CD4-positive, alpha-beta T cell treated with Interleukin-10 for 1 hour (primary cell): Measurements from ENCODE around the gene NLRP6.
"Not testable (repeated sequence)": the region's sequence is repeated elsewhere in the genome, so short reads cannot be mapped to it uniquely, and the experiment has no call there.

Source experiments
- DNase-seq: peaks from one replicate; pipeline ENCODE4 v3.0.0-alpha.2; 2020

NLRP6 gene

DNA sequence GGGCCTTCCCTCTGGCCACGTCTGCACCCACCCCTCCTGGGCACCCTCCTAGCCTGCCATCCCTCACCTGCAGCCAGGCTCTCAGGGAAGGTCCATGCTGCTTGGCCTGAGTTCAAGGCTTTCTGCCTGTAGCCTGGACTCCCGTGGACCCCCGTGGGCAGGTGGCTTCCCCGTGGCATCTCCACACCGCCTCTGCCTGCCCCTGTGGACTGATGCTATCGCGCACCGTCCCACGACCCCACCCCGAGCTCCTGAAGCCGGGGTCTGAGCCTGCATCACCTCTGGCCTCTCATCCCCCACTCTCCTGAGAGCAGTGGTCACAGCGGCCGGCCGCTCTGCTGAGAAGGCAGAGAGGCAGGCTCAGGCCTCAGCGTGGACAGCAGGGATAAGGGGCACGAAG is 16.6 kb downstream of the NLRP6 start:
- DNase-seq: no peak

DNA sequence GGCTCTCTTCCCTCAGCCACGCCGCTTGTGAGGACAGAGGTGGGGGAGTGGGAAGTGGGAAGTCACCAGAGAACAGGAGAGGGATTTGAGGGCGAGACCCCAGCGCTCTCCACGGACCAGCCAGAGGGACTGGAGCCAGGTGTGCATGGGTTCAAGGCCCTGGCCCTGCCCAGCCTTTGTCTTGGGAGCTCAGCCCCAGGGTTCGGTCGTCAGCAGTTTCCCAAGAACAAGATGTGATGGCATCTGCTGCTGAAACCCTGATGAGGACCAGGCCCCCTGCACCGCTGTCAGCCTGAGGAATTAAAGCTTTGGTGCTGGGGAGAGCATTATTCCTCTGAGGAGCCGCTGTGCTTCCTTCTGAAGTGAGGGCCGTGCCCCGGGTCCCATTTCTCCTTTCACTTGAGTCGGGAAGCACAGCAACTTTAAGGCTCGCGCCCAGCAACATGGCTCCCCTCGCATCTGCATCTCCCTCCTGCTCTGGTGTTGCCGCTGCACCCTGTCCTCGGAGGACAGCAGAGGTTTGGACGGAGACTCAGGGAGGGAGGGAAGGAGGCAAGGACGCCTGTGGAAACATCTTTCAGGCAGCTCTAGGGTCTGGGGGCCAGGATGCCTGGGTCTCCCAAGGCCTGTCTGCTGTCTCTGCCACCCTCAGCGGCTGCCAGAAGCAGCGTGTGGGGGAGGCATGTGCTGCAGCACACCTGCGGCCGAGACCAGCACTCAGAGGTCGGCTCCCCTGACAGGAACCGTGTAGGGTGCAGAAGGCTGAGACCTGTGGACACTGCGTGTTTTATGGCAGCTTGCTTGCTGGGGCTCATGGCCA is 17.4 kb downstream of the NLRP6 start:
- no peak for DNase-seq

DNA sequence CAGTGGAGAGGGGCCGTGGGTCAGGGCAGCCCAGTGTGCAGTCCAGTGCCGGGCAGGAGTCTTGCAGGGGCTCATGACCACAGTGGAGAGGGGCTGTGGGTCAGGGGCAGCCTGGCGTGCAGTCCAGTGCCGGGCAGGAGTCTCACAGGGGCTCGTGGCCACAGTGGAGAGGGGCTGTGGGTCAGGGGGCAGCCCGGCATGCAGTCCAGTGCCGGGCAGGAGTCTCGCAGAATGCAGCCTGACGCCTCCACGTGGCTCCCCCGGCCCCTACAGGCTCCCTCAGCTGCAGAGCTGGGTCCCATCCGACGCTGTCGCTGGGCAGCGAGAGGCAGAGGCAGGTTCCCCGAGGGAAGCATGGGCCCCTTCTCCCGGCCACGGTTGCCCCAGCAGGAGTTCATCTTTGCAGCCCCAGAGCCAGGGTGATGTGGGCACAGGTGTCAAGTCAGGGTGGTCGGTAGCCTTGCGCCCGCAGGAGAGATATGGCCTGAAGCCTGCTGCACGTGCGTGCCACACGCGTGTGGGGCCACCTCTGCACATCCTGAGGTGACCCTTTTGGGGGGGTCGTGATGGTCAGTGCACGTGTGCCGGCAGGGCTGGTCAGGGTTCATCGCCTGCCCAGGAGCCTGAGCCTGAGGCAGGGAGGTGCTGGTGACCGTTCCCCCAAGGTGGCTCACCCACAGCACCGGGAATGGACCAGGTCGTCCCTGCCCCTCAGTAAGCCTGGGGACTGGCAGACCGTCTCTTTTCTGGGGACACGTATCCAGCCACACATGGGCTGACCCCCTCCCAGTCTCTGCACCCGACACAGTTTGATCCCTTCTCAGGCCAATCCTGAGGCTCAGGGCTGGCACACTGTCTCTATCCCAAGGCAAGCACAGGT is 18.2 kb downstream of the NLRP6 start:
- no peak for DNase-seq

DNA sequence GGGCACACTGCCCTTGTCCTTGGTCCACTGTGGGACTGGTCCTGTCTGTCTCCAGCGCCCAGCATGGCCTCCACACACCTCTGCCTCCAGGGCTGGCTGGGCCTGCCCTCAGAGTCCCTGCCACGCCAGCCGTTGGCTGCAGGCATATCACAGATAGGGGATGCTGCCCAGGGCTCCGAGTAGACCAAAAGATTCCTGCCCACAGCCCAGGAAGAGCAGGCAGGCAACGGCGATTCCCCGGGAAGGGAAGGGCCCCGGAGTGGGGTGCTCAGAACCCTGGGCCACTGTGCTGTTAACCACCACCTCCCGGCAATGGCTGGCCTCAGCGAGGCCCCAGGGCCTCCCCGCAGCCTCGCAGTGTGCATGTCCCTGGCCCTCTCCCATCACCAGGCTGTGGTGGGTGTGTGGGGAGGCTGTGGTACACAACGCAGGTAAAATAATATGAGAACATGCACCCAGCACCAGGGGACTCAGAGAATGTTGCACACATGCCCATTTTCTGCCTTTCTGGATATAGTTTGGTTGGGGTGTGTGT is 18.9 kb downstream of the NLRP6 start:
- no peak for DNase-seq

DNA sequence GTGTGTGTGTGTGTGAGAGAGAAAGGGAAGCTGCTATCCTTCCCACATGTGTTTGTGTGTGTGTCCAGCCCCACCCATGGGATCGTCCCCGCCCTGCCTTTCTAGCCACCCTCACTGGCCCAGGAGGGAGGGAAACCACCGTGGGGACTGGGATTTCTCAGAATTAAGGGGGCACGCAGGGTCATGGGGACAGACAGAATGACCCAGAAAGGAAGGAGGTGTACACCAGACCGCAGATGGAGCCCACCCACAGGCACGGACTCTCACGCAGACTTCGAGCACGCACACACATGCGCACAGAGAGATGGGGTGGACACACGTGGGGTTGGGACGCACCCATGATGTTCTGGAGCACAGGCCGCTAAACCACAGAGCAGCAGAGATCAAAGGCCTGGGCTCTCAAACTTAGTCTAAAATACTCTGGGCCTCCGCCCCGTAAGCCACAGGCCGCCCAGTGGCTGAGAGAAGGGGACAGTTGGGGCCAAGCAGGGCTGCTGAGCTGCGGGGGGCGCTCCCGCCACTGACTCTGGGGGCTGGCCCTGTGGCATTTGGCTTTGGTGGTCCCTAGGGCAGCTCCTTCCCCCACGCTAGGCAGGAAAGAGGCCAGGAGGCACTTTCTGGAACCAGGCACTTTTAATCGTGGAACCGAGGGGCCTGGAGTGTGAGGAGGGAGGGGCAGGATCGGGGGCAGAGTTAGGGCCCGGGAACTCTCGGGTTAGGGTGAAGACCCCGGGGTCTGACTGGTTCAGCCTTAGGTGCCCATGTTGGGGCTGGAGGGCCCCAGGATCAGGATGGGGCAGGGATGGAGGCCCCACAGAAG is 19.6 kb downstream of the NLRP6 start:
- DNase-seq: peak; percentile 54

DNA sequence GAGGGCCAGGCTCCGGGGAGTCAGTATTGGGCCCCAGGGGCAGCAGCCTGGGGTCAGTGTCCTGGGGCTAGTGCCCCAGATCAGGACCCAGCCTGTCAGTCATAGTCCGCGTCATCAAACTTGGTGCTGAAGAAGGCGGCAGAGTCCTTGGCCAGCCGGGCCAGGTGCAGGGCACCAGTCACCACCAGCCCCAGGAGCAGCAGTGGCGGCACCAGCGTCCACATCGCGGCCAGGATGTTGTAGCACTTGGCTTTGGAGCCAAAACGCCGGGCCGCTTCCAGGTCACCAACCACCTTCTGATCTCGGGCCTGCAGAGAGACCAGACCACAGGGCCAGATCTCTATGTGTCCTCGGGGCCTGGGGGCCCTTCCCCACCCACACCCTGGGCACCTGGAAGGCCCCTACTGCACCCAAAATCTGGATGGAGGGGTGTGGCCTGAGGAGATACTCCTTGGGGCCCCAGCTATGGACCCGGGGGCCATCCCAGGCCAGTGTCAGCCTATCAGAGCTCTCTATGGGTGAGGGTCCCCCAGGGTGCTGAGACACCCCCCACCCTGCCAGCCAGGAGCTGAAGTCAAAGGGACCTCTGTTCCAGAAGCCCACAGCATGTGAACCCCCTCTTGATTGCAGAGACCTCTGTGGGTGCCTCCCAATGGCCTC is 20.3 kb downstream of the NLRP6 start:
- no peak for DNase-seq

DNA sequence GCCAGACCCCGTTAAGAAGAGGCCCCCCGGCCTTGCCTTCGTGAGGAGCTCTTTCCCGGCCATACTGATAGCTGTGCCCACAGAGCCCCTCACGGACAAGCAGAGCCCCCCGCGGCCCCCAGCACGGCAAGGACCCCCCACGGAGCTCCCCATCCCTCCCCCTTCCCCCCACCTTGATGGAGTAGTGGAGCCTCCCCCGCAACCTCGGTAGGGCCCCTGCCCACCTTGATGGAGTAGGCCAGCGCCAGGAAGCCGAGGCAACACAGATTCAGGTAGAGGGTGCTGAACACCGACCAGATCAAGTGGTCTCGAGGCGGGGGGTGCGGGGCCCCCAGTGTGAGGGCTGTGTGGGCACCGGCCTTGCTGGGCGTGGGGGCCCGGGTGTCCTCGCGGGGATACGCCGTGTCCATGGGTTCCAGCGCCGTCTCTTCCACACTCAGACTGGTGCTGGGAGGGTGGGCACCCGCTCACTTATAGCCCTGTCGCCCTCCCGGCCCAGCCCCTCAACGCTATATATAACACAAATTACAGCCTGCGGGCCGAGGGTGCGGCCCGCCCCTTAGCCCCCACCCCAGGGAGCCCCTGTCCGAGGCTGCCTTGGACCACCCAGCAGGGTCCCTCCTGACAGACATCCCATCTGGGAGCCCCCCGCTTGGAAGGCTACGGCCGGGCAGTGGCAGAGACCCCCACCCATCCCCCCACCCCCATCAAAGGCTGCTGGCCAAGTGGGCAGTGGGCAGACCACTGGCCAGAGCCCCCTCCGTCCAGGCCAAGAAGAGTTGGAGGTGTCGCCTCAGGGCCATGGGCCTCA is 21.1 kb downstream of the NLRP6 start, which contains the start of gene IFITM5:
TSS of gene IFITM5 (minus strand) at position 446 of the 811 bp plus-strand sequence. CDS start at position 410, 36 bp downstream.
- DNase-seq: no peak

DNA sequence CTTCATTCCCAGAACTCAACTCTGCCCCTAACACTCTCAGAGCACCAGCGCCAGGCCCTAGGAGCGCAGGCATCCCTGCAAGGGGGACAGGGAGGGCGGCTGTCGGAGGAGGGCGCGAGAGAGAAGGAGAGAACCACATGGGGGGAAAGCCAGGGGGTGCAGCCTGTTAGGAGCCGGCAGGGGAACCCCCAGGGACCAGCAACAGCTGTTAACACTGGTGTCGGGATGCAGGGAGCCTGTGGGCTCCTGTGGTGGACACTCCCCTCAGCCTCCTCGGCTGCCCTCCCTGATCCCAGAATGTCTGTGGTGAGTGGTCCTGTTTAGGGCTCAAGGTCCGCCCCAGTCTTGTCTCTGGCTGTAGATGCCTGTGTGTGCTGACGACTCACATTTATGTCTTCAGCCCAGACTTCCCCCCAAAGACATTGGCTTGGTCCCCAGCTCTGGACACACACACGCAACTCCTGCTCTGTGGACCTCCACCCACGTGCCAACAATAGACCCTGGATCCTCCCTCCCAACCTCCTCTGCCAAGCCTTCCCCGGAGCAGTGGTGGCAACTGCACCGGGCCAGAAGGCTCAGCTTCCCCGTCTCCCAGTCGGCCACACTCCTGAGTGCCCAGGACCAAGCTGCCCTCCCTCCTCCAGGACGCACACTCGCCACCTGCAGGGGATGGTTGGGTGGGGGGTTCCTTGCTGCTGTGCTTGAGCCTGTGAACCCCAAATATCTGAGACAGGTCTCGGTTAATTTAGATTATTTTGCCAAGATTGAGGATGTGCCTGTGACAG is 21.9 kb downstream of the NLRP6 start:
- DNase-seq: no peak

DNA sequence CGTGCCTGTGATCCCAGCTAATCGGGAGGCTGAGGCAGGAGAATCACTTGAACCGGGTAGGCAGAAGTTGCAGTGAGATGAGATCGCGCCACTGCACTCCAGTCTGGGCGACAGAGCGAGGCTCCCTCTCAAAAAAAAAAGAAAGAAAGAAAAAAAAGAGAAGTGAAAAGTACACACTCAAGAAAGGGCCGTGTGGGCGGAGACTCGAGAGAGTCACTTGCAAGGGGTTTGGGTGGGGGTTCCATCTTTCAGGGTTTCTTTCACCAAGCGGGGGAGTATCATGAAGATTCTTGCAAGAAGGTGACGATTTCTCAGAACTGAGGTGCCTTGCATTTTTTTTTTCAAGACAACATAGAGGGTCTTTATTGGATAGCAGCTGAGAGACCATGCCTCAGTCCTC is 25.2 kb downstream of the NLRP6 start:
- DNase-seq: no peak

DNA sequence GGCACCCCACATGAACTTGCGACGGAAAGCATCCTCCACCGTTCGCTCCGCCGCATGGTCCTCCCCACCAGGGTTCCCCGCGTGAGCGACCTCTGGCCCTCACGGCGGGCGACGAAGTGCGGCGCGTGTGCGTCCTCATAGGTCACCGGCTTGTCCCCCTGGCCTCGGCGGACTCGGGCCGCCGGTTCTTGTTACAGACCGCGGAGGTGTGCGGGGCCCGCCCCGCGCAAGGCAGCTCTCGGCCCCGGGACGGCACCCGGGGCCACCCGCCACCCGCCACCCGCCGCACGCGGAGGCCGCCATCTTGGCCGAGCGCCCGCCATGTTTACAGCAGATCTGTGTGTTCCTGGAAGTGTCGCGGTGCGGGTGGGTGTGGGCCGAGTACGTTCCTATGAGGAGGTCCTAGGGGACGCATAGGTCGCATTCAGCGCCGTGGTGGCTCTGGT is 25.9 kb downstream of the NLRP6 start:
- no peak for DNase-seq

DNA sequence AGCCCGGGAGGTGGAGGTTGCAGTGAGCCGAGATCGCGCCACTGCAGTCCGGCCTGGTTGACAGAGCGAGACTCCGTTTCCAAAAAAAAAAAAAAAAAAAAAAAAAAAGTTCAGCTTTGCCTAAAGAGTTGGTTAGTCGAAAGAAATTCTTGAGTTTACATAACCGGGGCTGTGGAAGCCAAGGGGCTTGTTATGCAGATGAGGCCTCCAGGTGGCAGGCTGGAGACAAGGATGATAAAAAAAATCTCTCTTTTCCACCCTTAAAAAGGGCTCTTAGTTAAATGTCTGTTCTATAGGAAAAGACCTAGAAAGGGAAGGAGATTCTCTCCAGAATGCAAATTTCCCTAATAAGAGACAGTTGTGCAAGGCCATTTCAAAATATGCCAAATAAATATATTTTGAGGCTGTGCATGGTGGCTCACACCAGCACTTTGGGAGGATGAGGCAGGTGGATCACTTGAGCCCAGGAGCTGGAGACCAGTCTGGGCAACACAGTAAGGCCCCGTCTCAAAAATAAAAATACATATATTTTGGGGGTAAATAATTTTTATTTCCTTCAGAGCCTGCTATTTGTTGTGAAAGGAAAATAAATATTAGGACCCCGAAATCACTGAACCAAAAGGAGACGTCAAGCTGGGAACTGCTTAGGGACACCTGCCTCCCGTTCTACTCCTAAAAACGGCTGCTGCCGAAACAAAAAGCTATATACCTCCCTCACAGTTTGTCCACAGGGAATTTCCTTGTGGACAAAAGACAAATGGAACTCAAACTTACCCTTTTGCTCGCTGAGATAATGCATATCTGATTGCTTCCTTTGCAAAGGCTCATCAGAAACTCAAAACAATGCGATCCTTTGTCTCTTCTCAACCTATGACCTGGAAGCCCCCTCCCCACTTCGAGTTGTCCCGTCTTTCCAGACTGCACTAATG is 27.0 kb downstream of the NLRP6 start:
- peak; percentile 81 for DNase-seq

DNA sequence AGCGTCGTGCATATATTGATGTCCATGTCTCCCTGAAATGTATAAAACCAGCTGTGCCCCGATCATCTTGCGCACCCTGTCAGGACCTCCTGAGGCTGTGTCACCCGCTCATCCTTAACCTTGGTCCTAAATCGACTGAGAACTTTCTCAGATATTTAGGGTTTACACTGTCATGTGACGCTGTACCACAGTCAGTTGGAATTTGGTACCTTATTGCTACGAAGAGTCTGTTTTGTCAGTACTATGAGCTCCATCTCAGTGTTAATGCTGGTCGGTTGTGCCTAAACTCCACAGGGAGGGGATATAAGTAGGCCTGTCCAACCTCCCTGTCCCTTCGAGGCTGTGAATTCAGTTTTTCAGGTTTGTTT is 27.6 kb downstream of the NLRP6 start:
- no peak for DNase-seq

DNA sequence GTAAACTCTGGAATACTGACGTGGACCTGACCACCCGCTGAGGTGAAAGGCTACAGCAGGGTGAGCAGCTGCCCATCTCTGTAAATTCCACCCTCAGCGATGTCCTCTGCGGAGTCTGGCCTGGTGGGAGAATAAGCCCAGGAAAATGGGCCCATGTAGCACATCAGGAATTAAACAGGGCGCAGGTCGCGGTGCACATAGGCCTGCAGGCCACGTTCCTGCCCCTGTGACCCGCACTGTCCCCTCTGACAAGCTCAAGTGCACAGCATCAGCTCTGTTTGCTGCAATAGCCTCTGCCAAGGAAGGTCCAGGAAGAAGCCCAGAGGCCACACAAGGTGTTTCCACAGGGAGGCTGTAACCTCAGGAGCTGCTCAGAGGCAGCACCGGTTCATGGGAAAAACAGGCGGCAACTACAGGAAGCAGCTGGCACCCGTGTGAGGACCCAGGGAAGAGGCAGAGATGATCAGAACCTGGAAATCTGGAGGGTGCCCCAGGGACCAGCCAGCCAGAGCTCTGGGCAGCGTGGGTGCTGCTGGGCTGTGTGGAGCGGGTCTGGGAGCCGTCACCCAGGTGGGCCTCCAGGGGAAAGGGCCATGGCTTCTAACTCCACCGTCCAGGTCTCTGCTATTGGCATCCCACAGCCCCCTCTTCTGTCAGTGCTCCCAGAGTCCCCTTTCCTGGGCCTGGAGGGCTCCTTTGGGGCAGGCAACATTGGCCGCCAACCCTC is 28.6 kb downstream of the NLRP6 start:
- no peak for DNase-seq

DNA sequence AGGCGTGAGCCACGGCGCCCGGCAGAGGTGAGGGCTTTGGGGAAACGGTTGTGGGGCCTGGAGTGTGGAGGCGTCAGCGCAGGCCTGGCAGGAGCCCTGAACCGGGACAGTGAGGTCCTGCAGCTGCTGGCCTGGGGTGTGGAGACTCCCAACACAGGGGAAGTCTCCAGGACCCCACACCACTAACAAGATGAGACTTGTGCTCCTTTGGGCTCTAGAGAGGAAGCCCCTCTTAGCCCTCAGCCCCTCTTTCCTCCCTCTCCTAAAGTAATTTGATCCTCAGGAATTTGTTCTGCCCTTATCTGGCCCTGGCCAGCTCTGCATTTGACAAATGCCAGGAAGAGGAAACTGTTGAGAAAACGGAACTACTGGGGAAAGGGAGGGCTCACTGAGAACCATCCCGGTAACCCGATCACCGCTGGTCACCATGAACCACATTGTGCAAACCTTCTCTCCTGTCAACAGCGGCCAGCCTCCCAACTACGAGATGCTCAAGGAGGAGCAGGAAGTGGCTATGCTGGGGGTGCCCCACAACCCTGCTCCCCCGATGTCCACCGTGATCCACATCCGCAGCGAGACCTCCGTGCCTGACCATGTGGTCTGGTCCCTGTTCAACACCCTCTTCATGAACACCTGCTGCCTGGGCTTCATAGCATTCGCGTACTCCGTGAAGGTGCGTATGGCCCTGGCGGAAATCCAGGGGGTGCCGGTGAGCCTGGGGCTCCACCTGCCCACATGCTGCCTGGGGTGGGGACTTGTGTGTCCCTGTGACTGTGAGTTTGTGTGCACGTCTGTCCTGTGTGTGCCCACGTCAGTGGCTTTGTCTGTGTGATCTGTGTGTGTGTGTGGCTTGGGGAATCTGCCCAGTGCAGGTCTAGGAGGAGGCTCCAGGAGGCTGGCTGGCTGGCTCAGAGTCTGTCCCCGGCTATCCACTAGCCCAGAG is 29.8 kb downstream of the NLRP6 start, which contains the start of gene IFITM2:
TSS of gene IFITM2 (plus strand) at position 51 of the 943 bp plus-strand sequence. CDS start at position 428, 377 bp downstream.
- peak; percentile 65 for DNase-seq

DNA sequence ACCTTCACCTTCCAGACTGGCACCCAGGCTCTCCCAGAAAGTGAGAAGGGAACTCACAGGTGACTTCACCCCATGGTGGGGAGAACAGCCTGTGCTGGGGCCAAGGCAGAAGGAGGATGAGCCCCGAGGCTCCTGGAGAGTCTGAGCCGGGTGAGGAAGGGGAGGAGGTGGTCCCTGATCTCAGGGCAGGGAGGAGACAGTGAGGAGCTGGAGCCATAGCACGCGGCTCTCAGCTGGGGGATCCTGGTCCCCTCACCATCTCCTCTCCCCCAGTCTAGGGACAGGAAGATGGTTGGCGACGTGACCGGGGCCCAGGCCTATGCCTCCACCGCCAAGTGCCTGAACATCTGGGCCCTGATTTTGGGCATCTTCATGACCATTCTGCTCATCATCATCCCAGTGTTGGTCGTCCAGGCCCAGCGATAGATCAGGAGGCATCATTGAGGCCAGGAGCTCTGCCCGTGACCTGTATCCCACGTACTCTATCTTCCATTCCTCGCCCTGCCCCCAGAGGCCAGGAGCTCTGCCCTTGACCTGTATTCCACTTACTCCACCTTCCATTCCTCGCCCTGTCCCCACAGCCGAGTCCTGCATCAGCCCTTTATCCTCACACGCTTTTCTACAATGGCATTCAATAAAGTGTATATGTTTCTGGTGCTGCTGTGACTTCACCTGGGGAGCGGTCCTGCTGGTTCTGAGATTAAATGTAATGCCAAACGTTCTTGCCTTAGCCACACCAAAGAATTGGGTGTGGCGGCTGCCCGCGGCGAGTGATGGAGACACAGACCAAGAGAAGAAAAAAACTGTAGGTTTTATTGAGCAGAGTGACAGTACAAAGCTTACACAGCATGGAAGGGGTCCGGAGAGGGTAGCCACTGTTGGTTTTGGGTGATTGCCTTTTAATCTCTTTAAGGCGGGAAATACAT is 30.8 kb downstream of the NLRP6 start:
- peak; percentile 60 for DNase-seq

DNA sequence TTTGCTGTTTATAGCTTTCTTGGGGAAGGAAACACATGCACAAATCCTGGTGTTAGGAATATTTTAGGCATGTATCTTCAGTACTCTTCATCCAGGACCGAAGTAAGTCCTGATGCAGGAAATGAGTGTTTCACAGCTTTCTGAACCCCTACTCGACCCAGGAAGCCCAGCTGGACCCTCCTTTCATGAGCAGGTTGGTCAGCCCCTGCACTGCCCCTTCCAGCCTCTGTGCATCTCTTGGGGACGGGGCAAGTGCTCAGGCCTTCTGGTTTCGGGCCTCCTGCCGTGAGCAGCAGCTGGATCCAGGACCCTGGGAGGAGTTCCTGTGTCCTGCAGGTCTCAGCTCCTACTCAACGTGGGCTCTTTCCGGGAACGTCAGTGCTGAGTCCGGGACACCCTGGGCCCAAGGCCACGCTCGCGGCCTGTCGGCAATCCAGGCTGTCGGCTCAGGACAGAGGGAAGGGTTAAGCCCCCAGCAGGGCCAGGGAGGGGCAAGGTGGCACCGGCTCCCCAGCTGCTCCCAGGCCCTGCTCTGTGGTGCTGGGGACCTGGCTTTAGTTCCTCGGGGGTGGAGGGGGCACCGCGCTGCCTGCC is 31.9 kb downstream of the NLRP6 start:
- not testable (repeated sequence) for DNase-seq
